ENCODE measurements around the gene PIK3R6. TPM values are rescaled to one million over a fixed set of nuclear protein-coding genes. Genes with fewer than 3 reads are reported as not detected.

PIK3R6 gene
- total RNA-seq, 4 donors from 2014 or later: 0.55 to 1.4 TPM; not detected in 2

DNA sequence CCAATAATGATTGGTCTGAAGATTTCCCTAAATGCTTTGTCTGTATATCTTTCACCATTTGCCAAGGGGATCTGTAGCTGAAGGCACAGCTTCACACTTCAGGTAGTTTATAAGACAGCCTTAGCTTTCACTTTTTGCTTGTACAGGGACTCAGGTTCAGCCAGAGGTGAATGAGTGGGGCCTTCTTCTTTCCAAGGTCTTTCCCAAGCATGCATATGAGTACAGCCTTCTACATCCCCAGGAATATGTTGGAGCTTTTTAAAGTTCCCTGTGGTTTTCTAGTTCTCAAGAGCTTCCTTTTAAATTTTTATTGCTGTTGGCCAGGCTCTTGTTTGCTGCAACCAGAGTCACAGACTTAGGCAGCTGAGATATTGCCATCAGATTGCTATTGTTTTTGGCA is 91.2 kb downstream of the PIK3R6 start:
- H3K27me3 ChIP-seq: peaks cover 15% of the 10 kb centered on the region
- no peak overlapping the region for H3K4me3 ChIP-seq
- in situ Hi-C loops (cut with MboI; ENCODE audit: low pct_ligation_motif_present in 1 of 4, low pct_unique_long_range_greater_than_20kb in 1 of 4, low sequenced_read_pairs in 3 of 4) (no loop called here), intact Hi-C loops (cut with DNase I; ENCODE audit: low total_unique reads) (no loop called here)
- TF ChIP-seq, protein P1, sequence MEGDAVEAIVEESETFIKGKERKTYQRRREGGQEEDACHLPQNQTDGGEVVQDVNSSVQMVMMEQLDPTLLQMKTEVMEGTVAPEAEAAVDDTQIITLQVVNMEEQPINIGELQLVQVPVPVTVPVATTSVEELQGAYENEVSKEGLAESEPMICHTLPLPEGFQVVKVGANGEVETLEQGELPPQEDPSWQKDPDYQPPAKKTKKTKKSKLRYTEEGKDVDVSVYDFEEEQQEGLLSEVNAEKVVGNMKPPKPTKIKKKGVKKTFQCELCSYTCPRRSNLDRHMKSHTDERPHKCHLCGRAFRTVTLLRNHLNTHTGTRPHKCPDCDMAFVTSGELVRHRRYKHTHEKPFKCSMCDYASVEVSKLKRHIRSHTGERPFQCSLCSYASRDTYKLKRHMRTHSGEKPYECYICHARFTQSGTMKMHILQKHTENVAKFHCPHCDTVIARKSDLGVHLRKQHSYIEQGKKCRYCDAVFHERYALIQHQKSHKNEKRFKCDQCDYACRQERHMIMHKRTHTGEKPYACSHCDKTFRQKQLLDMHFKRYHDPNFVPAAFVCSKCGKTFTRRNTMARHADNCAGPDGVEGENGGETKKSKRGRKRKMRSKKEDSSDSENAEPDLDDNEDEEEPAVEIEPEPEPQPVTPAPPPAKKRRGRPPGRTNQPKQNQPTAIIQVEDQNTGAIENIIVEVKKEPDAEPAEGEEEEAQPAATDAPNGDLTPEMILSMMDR (IDR thresholded peaks at IDR 0.05): no peak
- TF ChIP-seq POLR2AphosphoS5 (IDR thresholded peaks at IDR 0.05): no peak
- no peak for TF ChIP-seq EP300 (IDR thresholded peaks at IDR 0.05; ENCODE audit: low read depth)
- no peak for TF ChIP-seq POLR2A (IDR thresholded peaks at IDR 0.05)
- no peaks in the 10 kb centered on the region for H3K36me3 ChIP-seq
- H3K9me3 ChIP-seq: peaks cover 0 to 3% of the 10 kb centered on the region in 2 donors
- no peaks in the 10 kb centered on the region for H3K4me1 ChIP-seq
- DNase-seq: no peak
- no peak overlapping the region for H3K27ac ChIP-seq

DNA sequence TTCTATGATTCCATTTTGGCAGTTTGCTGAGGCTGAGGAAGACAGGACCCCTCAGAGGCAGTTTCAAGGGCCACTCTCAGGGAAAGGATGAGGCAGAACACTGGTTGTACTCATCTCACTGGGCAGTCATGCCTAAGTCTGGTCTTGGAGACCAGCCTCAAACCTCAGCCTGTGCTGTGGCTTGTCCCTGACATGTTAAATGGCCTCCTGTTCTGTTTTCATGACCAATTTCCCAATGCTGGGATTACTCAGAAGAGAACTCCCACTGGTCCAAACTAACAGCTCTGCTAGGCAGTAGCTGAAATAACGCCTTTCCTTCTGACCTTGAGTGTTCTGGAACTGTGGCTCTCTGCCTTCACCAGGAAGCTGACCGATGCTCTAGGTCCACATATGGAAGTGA is 100.7 kb downstream of the PIK3R6 start:
- Histone ChIP-seq H3K4me1 (no peaks in the 10 kb centered on the region), H3K9me3 (no peaks in the 10 kb centered on the region), H3K27ac (no peak overlapping the region), H3K4me3 (no peak overlapping the region), H3K27me3 (no peaks in the 10 kb centered on the region), H3K36me3 (no peaks in the 10 kb centered on the region)
- intact Hi-C loops (cut with DNase I; ENCODE audit: low total_unique reads): no loop called here
- no peak for DNase-seq
- WGBS, 2 donors (ENCODE audit: low coverage in 1 of 2): 92 to 100% methylated on average over 2 of the region's 2 CpGs
- TF ChIP-seq POLR2A (IDR thresholded peaks at IDR 0.05) (no peak), EP300 (IDR thresholded peaks at IDR 0.05; ENCODE audit: low read depth) (no peak), POLR2AphosphoS5 (IDR thresholded peaks at IDR 0.05) (no peak)
- TF ChIP-seq, protein P1 (IDR thresholded peaks at IDR 0.05): no peak
- in situ Hi-C loops (cut with MboI; ENCODE audit: low pct_ligation_motif_present in 1 of 4, low pct_unique_long_range_greater_than_20kb in 1 of 4, low sequenced_read_pairs in 3 of 4): no loop called here

DNA sequence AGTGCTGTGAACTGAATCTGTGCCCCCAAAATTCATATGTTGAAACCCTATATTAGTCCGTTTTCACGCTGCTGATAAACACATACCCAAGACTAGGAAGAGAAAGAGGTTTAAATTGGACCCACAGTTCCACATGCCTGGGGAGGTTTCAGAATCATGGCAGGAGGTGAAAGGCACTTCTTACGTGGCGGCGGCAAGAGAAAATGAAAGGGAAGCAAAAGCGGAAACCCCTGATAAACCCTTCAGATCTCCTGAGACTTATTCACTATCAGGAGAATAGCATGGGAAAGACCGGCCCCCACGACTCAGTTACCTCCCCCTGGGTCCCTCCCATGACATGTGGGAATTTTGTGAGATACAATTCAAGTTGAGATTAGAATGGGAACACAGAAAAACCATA is 105.5 kb downstream of the PIK3R6 start:
- TF ChIP-seq, protein P1 (IDR thresholded peaks at IDR 0.05): no peak
- TF ChIP-seq POLR2AphosphoS5 (IDR thresholded peaks at IDR 0.05): no peak
- no peak for TF ChIP-seq EP300 (IDR thresholded peaks at IDR 0.05; ENCODE audit: low read depth)
- no peak for TF ChIP-seq POLR2A (IDR thresholded peaks at IDR 0.05)
- no peaks in the 10 kb centered on the region for H3K4me1 ChIP-seq
- H3K27ac ChIP-seq: no peak overlapping the region
- WGBS, 2 donors (ENCODE audit: low coverage in 1 of 2): 75 to 92% methylated on average over 8 of the region's 8 CpGs
- H3K36me3 ChIP-seq: no peaks in the 10 kb centered on the region
- H3K27me3 ChIP-seq: no peaks in the 10 kb centered on the region
- H3K4me3 ChIP-seq: no peak overlapping the region
- H3K9me3 ChIP-seq: no peaks in the 10 kb centered on the region
- no peak for DNase-seq
- in situ Hi-C loops (cut with MboI; ENCODE audit: low pct_ligation_motif_present in 1 of 4, low pct_unique_long_range_greater_than_20kb in 1 of 4, low sequenced_read_pairs in 3 of 4) (no loop called here), intact Hi-C loops (cut with DNase I; ENCODE audit: low total_unique reads) (loop anchor here (1.0 to 5.0 kb wide), 2 partner anchors 24 to 1360 kb away; no protein-coding TSS in a partner anchor)

DNA sequence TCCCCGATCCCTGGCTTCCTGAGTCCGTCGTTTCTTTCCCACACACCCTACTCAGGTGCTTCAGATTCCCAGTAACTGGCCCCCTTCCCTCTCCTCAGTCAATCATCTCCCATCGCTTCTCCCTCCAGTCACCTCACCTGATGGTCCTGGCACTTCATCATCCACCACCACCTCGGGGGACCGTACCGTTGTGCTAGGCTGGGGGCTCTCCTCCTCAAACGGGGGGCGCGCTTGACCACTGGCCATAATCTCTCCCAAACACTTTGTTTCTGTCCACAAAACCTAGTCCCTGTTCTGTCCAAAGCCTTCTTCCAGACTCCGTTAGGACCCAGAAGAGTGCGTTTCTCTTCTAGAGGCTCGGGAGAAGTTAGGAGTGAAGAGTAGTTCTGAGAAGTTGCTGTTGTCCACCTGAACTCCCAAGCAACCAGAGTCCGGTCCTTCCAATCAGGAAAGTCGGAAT is 109.3 kb downstream of the PIK3R6 start, which contains the start of gene SPDYE4:
Gene SPDYE4, minus strand, starts transcription at position 410 of the 460 bp plus-strand sequence. Its CDS starts 164 bp downstream, at position 246.
- in situ Hi-C loops (cut with MboI; ENCODE audit: low pct_ligation_motif_present in 1 of 4, low pct_unique_long_range_greater_than_20kb in 1 of 4, low sequenced_read_pairs in 3 of 4): no loop called here
- peaks cover 5% of the 10 kb centered on the region for H3K27me3 ChIP-seq
- no peaks in the 10 kb centered on the region for H3K36me3 ChIP-seq
- H3K4me1 ChIP-seq: no peaks in the 10 kb centered on the region
- no peaks in the 10 kb centered on the region for H3K9me3 ChIP-seq
- intact Hi-C loops (cut with DNase I; ENCODE audit: low total_unique reads): no loop called here
- H3K27ac ChIP-seq: no peak within 1 kb of the TSS
- no peak for TF ChIP-seq POLR2AphosphoS5 (IDR thresholded peaks at IDR 0.05)
- TF ChIP-seq POLR2A (IDR thresholded peaks at IDR 0.05): no peak
- TF ChIP-seq, protein P1 (IDR thresholded peaks at IDR 0.05): no peak
- no peak for TF ChIP-seq EP300 (IDR thresholded peaks at IDR 0.05; ENCODE audit: low read depth)
- DNase-seq: no peak
- 91 to 95% methylated on average over 10 to 15 of the region's 15 CpGs for WGBS, 2 donors (ENCODE audit: low coverage in 1 of 2)
- H3K4me3 ChIP-seq: no peak within 1 kb of the TSS

Measured in transverse colon (tissue), 4 donors.